ENCODE measurements around the gene APOE.
"Not testable (repeated sequence)": the region's sequence is repeated elsewhere in the genome, so short reads cannot be mapped to it uniquely, and the experiment has no call there.

The APOE gene

DNA sequence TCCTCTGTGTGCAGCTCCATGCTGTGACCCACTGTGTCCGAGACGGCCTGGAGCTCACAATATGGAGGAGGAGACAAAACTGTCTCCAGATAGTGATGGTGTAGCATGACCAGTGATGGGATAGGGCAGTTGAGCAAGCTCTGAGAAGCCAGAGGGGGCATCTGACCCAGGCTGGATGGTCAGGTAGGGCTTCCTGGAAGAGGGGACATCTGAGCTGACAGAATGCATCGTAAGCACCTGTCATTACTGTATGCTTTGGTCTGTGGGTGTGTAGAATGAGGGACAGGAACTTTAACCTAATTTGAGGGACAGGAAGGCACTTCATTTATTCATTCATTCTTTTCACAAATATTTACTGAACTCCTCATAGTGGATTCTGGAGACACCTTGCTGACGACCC lies 21.0 kb upstream of the APOE start:
- DNase-seq (ENCODE audit: low spot score): no peak

- DNase-seq (ENCODE audit: low spot score): no peak
These were observed 19.5 kb upstream of the APOE start for GRCh38 chr19:44886141-44886540.

GRCh38 chr19:44887648-44888047 lies 17.9 kb upstream of the APOE start:
- no peak for DNase-seq (ENCODE audit: low spot score)

DNA sequence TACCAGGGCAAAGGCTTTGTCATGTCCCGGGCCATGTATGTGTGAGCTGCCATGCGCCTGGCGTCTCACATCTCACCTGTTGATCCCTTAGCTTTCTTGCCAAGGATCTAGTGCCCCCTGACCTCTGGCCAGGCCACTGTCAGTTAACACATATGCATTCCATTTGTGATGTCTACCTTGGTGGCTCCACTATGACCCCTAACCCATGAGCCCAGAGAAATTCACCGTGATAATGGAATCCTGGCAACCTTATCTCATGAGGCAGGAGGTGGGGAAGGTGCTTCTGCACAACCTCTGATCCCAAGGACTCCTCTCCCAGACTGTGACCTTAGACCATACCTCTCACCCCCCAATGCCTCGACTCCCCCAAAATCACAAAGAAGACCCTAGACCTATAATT lies 17.3 kb upstream of the APOE start:
- not testable (repeated sequence) for DNase-seq (ENCODE audit: low spot score)

DNA sequence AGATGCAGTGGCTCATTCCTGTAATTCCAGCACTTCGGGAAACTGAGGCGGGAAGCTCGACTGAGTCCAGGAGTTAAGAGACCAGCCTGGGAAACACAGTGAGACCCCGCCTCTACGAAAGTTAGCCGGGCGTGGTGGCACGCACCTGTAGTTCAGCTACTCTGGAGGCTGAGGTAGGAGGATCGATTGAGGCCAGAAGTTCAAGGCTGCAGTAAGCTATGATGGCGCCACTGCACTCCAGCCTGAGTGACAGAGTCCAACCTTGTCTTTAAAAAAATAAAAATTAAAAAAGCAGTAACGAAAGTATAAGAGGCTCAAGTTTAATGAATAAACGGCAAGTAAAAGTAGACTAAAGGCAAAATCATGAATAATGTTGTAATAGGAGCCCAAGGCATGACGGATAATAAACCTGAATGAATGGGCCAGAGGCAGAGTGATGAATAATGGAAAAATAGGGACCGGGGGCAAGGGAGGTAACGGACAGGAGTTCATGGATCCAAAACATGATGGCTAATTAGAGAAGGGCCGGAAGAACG lies 15.7 kb upstream of the APOE start:
- no peak for DNase-seq (ENCODE audit: low spot score)

- DNase-seq (ENCODE audit: low spot score): peak; percentile 99
These were observed 15.1 kb upstream of the APOE start for GRCh38 chr19:44890366-44891015.

DNA sequence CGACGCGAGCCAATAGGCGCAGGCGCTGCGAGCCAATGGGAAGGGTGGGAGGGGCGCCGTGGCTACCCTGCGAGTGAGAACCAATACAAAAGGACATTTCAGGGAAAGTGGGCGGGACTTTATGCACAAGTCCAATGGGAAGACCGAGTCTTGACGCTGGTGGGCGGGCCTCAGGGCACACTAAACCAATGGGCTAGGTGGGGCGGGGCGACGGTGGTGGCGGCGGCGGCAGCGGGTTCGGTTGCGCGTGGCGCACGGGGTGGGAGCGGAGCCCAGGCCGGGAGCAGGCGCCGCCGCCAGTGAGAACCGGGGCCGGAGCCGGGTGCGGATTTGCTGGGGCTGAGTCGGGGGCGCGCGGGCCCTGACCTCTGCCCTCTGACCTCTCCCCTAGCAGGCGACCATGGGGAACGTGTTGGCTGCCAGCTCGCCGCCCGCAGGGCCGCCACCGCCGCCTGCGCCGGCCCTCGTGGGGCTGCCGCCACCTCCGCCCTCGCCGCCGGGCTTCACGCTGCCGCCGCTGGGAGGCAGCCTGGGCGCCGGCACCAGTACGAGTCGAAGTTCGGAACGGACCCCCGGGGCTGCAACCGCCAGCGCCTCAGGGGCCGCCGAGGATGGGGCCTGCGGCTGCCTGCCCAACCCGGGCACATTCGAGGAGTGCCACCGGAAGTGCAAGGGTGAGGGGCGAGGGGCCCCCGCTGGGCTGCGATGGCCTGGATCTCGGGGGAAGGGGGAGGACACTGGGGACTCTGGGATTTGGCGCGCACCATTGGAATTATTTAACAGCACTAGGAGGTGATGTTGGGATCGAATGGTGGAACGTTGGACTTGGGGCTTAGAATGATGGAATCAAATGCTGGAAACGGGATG lies 14.3 kb upstream of the APOE start, which contains the start of gene TOMM40:
TOMM40 (plus strand) TSS at position 239 of the 867 bp plus-strand sequence; CDS start at position 401, 162 bp downstream.
- no peak for DNase-seq (ENCODE audit: low spot score)

- no peak for DNase-seq (ENCODE audit: low spot score)
These were observed 12.7 kb upstream of the APOE start for GRCh38 chr19:44892932-44893331.

GRCh38 chr19:44893332-44894051 lies 12.1 kb upstream of the APOE start:
- no peak for DNase-seq (ENCODE audit: low spot score)

DNA sequence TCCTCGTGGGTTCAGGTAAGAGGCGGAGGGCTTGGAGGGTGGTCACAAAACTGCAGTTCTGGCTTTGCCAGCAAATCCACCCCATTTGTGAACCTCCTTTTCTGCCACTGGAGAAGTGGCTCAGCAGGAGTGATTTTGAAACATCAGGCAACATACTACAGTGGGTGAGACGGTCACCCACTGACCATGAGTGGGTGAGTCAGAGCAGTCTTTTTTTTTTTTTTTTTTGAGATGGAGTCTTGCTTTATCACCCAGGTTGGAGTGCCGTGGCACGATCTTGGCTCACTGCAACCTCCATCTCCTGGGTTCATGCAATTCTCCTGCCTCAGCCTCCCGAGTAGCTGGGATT lies 11.6 kb upstream of the APOE start:
- no peak for DNase-seq (ENCODE audit: low spot score)

DNA sequence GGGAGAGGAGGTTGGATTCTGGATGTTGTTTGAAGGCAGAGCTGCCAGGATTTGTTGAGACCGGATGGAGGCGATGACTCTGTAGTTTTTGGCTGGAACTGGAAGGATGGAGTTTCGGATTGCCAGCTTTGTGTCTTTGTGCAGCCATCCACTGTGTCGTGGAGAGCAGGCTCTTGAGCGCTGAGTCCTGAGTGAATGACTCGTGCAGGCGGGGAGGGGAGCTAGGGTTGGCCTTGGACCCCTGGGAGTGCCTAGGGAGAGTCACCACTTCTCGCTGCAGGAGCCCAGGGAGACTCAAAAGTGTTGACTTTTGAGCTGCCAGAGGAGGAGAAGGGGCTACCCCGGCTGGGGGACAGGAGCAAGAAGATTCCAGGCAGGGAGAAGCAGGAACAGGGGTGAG lies 10.7 kb upstream of the APOE start:
- DNase-seq (ENCODE audit: low spot score): no peak

GRCh38 chr19:44897835-44898234 lies 7.8 kb upstream of the APOE start:
- no peak for DNase-seq (ENCODE audit: low spot score)

DNA sequence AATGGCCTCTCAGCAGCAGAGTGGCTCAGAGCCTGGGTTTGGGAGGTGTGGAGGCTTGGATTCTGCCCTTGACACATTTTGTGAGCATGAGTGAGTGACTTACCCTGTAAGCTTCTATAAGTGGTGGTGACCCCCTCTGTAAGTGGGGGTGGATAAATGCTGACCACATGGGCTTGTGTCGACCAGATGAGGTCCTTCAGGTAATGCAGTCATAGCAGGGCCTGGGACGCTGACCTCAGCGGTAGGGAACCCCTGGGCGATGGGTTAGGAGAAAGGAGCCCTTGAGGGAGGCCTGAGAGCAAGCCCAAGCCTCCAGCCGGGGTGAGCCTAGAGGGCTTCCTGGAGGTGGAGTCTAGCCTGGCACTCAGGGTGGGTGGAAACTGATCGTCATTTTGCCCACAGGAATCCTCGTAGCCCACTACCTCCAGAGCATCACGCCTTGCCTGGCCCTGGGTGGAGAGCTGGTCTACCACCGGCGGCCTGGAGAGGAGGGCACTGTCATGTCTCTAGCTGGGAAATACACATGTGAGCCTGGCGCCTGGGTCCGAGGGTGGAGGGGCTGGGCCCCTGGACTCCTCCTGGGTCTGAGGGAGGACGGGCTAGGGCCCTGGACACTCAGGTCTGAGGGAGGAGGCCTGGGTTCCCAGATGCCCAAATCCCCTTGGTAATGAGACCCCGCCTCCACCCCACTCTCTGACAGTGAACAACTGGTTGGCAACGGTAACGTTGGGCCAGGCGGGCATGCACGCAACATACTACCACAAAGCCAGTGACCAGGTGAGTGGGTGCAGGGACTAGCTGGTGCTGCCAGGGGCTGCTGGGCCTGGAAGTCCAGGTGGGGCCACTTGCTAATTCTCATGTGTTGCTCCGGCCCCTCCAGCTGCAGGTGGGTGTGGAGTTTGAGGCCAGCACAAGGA lies 5.0 kb upstream of the APOE start:
- DNase-seq (ENCODE audit: low spot score): no peak

- no peak for DNase-seq (ENCODE audit: low spot score)
These were observed 2.4 kb upstream of the APOE start for GRCh38 chr19:44903216-44903601.

GRCh38 chr19:44903602-44904425 lies 1.8 kb upstream of the APOE start:
- DNase-seq (ENCODE audit: low spot score): peak; percentile 71

- DNase-seq (ENCODE audit: low spot score): no peak
These were observed 1.1 kb upstream of the APOE start for GRCh38 chr19:44904426-44904994.

DNA sequence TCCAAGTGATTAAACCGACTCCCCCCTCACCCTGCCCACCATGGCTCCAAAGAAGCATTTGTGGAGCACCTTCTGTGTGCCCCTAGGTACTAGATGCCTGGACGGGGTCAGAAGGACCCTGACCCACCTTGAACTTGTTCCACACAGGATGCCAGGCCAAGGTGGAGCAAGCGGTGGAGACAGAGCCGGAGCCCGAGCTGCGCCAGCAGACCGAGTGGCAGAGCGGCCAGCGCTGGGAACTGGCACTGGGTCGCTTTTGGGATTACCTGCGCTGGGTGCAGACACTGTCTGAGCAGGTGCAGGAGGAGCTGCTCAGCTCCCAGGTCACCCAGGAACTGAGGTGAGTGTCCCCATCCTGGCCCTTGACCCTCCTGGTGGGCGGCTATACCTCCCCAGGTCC lies 2.0 kb downstream of the APOE start:
- no peak for DNase-seq (ENCODE audit: low spot score)

DNA sequence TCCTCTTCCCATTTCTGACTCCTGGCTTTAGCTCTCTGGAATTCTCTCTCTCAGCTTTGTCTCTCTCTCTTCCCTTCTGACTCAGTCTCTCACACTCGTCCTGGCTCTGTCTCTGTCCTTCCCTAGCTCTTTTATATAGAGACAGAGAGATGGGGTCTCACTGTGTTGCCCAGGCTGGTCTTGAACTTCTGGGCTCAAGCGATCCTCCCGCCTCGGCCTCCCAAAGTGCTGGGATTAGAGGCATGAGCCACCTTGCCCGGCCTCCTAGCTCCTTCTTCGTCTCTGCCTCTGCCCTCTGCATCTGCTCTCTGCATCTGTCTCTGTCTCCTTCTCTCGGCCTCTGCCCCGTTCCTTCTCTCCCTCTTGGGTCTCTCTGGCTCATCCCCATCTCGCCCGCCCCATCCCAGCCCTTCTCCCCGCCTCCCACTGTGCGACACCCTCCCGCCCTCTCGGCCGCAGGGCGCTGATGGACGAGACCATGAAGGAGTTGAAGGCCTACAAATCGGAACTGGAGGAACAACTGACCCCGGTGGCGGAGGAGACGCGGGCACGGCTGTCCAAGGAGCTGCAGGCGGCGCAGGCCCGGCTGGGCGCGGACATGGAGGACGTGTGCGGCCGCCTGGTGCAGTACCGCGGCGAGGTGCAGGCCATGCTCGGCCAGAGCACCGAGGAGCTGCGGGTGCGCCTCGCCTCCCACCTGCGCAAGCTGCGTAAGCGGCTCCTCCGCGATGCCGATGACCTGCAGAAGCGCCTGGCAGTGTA lies 2.7 kb downstream of the APOE start:
- DNase-seq (ENCODE audit: low spot score): no peak

DNA sequence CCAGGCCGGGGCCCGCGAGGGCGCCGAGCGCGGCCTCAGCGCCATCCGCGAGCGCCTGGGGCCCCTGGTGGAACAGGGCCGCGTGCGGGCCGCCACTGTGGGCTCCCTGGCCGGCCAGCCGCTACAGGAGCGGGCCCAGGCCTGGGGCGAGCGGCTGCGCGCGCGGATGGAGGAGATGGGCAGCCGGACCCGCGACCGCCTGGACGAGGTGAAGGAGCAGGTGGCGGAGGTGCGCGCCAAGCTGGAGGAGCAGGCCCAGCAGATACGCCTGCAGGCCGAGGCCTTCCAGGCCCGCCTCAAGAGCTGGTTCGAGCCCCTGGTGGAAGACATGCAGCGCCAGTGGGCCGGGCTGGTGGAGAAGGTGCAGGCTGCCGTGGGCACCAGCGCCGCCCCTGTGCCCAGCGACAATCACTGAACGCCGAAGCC lies 3.3 kb downstream of the APOE start:
- no peak for DNase-seq (ENCODE audit: low spot score)

GRCh38 chr19:44909775-44910174 lies 4.2 kb downstream of the APOE start:
- DNase-seq (ENCODE audit: low spot score): no peak

Data from germinal center (tissue), 1 donor.